Measurements from ENCODE around the gene LRRC2.

- TF ChIP-seq POLR2A (IDR thresholded peaks at IDR 0.05): no peak
- TF ChIP-seq POLR2AphosphoS5 (IDR thresholded peaks at IDR 0.05): no peak
- TF ChIP-seq CTCF (IDR thresholded peaks at IDR 0.05): no peak
Observed at GRCh38 chr3:46561511-46561910, 4.6 kb downstream of the LRRC2 start.

Measured in breast epithelium (tissue), 3 donors.